H9 (cell line): ENCODE results near the gene RAB6B. TPM values are rescaled to one million over a fixed set of nuclear protein-coding genes. Genes with fewer than 3 reads are reported as not detected.

ENCODE experiments used
- DNase-seq: peaks from one replicate; pipeline ENCODE4 v3.0.0-alpha.2; 2017
- H2AFZ ChIP-seq: one replicate; pipeline ENCODE4 v1.6.1; 2013; ENCODE audit warnings: mild to moderate bottlenecking, low read length, control low read depth, moderate library complexity
- H2AK5ac ChIP-seq: 2 replicates; pipeline ENCODE4 v1.6.1; 2013; ENCODE audit warnings: low read length, control low read depth, mixed read lengths; ENCODE audit not compliant: insufficient read length
- H2BK120ac ChIP-seq: one replicate; pipeline ENCODE4 v1.6.1; 2013; ENCODE audit warnings: low read depth, mild to moderate bottlenecking, low read length, control low read depth, inconsistent platforms; ENCODE audit not compliant: poor library complexity, severe bottlenecking
- H2BK12ac ChIP-seq: 2 replicates; pipeline ENCODE4 v1.6.1; 2013; ENCODE audit warnings: low read length, control low read depth, mixed read lengths, low read depth; ENCODE audit not compliant: insufficient read length
- H2BK15ac ChIP-seq: 2 replicates; pipeline ENCODE4 v1.6.1; 2013; ENCODE audit warnings: low read depth, low read length, control low read depth
- H2BK20ac ChIP-seq: one replicate; pipeline ENCODE4 v1.6.1; 2013; ENCODE audit warnings: low read depth, mild to moderate bottlenecking, low read length, control low read depth, inconsistent platforms; ENCODE audit not compliant: poor library complexity, severe bottlenecking
- H2BK5ac ChIP-seq: 2 replicates; pipeline ENCODE4 v1.6.1; 2013; ENCODE audit warnings: low read length, control low read depth, mixed read lengths; ENCODE audit not compliant: insufficient read length
- H3K14ac ChIP-seq: 2 replicates; pipeline ENCODE4 v1.6.1; 2013; ENCODE audit warnings: low read length, control low read depth; ENCODE audit not compliant: insufficient read depth
- H3K18ac ChIP-seq: 2 replicates; pipeline ENCODE4 v1.6.1; 2013; ENCODE audit warnings: low read depth, mild to moderate bottlenecking, mixed read lengths, low read length, control low read depth; ENCODE audit not compliant: insufficient read length
- H3K23ac ChIP-seq: 2 replicates; pipeline ENCODE4 v1.6.1; 2013; ENCODE audit warnings: low read length, control low read depth, mixed read lengths, low read depth; ENCODE audit not compliant: insufficient read length
- H3K23me2 ChIP-seq: 2 replicates; pipeline ENCODE4 v1.6.1; 2013; ENCODE audit warnings: low read depth, mild to moderate bottlenecking, mixed read lengths, low read length, control low read depth; ENCODE audit not compliant: insufficient read length, poor library complexity, severe bottlenecking
- H3K27ac ChIP-seq: 2 replicates; pipeline ENCODE4 v1.5.1; 2013; ENCODE audit warnings: low read length, control low read depth, mixed read lengths, low read depth; ENCODE audit not compliant: insufficient read length
- H3K27me3 ChIP-seq: 2 replicates; pipeline ENCODE4 v1.6.1; 2013; ENCODE audit warnings: low read length, control low read depth, inconsistent platforms; ENCODE audit not compliant: insufficient read depth
- H3K4ac ChIP-seq: 2 replicates; pipeline ENCODE4 v1.6.1; 2013; ENCODE audit warnings: low read depth, mild to moderate bottlenecking, control low read depth, inconsistent platforms, low read length, moderate library complexity
- H3K4me1 ChIP-seq: 2 replicates; pipeline ENCODE4 v1.6.1; 2013; ENCODE audit warnings: low read length, control low read depth, inconsistent platforms; ENCODE audit not compliant: insufficient read depth
- H3K4me2 ChIP-seq: 2 replicates; pipeline ENCODE4 v1.6.1; 2013; ENCODE audit warnings: low read length, control low read depth, mixed read lengths; ENCODE audit not compliant: insufficient read length, insufficient read depth
- H3K56ac ChIP-seq: 2 replicates; pipeline ENCODE4 v1.6.1; 2013; ENCODE audit warnings: low read depth, mild to moderate bottlenecking, mixed read lengths, low read length, control low read depth; ENCODE audit not compliant: insufficient read length
- H3K79me1 ChIP-seq: 2 replicates; pipeline ENCODE4 v1.6.1; 2013; ENCODE audit warnings: low read depth, mild to moderate bottlenecking, moderate library complexity, low read length, control low read depth, inconsistent platforms; ENCODE audit not compliant: insufficient read depth, poor library complexity, severe bottlenecking
- H3K79me2 ChIP-seq: 2 replicates; pipeline ENCODE4 v1.6.1; 2013; ENCODE audit warnings: low read length, control low read depth, inconsistent platforms; ENCODE audit not compliant: insufficient read depth
- H3K9ac ChIP-seq: 2 replicates; pipeline ENCODE4 v1.6.1; 2013; ENCODE audit warnings: low read length, control low read depth, mixed read lengths; ENCODE audit not compliant: insufficient read length; ENCODE audit errors: extremely low read depth
- H3K9me3 ChIP-seq: one replicate; pipeline ENCODE4 v1.6.1; 2013; ENCODE audit warnings: low read depth, low read length, inconsistent platforms; ENCODE audit not compliant: control insufficient read depth
- H3T11ph ChIP-seq: one replicate; pipeline ENCODE4 v1.6.1; 2013; ENCODE audit warnings: mild to moderate bottlenecking, low read length, control low read depth, inconsistent platforms
- H4K20me1 ChIP-seq: one replicate; pipeline ENCODE4 v1.6.1; 2013; ENCODE audit not compliant: control insufficient read depth, insufficient read length, insufficient read depth
- H4K5ac ChIP-seq: 2 replicates; pipeline ENCODE4 v1.6.1; 2013; ENCODE audit warnings: low read depth, mild to moderate bottlenecking, mixed read lengths, low read length, control low read depth; ENCODE audit not compliant: insufficient read length
- H4K8ac ChIP-seq: replicated peaks from 2 replicates; pipeline ENCODE4 v1.6.1; 2013; ENCODE audit warnings: low read length, control low read depth, mixed read lengths, low read depth; ENCODE audit not compliant: insufficient read length
- H4K91ac ChIP-seq: 2 replicates; pipeline ENCODE4 v1.6.1; 2013; ENCODE audit warnings: low read depth, mild to moderate bottlenecking, moderate library complexity, mixed read lengths, low read length, control low read depth; ENCODE audit not compliant: insufficient read length
- H3K27ac Mint-ChIP-seq, 3 experiments: 2 replicates in 2 of 3; 3 replicates in 1 of 3; pipeline ENCODE4 v1.8.0; 2020 to 2021; ENCODE audit warnings: mixed read lengths in 3 of 3, mild to moderate bottlenecking in 1 of 3, moderate library complexity in 1 of 3
- H3K27me3 Mint-ChIP-seq: 2 replicates; pipeline ENCODE4 v1.8.0; 2021; ENCODE audit warnings: low read depth, mild to moderate bottlenecking, moderate library complexity, mixed read lengths
- H3K36me3 Mint-ChIP-seq, 3 experiments: 2 replicates in 2 of 3; 3 replicates in 1 of 3; pipeline ENCODE4 v1.8.0; 2020 to 2021; ENCODE audit warnings: low read depth in 3 of 3, mixed read lengths in 3 of 3; ENCODE audit not compliant: insufficient read depth in 1 of 3
- H3K4me1 Mint-ChIP-seq, 2 experiments: 2 replicates each; pipeline ENCODE4 v1.8.0; 2020; ENCODE audit warnings: mixed read lengths in 2 of 2
- H3K4me3 Mint-ChIP-seq, 2 experiments: 2 replicates in 1 of 2; 3 replicates in 1 of 2; pipeline ENCODE4 v1.8.0; 2020 to 2021; ENCODE audit warnings: mild to moderate bottlenecking in 2 of 2, mixed read lengths in 2 of 2, moderate library complexity in 1 of 2
- H3K9me3 Mint-ChIP-seq, 2 experiments: 2 replicates in 1 of 2; 3 replicates in 1 of 2; pipeline ENCODE4 v1.8.0; 2020; ENCODE audit warnings: mild to moderate bottlenecking in 2 of 2, mixed read lengths in 2 of 2, moderate library complexity in 1 of 2
- CTCF ChIP-seq: fragments of 200-600 bp; sonication (generic); conservative IDR thresholded peaks from 3 replicates; pipeline ENCODE4 v1.8.0; 2021; ENCODE audit warnings: antibody characterized with exemption, mild to moderate bottlenecking
- WGBS: extraction: QIAGEN DNeasy Blood & Tissue Kit; methylation state at CpG from one replicate; pipeline ENCODE4 v1.1.7; 2013; ENCODE audit warnings: missing lambda C conversion rate, low lambda C conversion rate, mixed read lengths; ENCODE audit not compliant: insufficient read length; ENCODE audit errors: extremely low coverage; 5-methylcytosine and 5-hydroxymethylcytosine counted together
- total RNA-seq: library from RNA; stranded (reverse); gene quantifications from 2 replicates; pipeline ENCODE4 v1.2.1, GENCODE V29; 2021

Gene RAB6B
- total RNA-seq, 1 experiment from 2014 or later, result 12.3 TPM

GRCh38 chr3:133925960-133926735, 30.5 kb upstream of the RAB6B start:
- Histone ChIP-seq H3K4me1 (no peaks in the 10 kb centered on the region), H3K23ac (no peak overlapping the region), H3K9ac (no peak overlapping the region), H3K4ac (no peak overlapping the region), H2BK5ac (no peak overlapping the region), H3K27ac (no peak overlapping the region), H4K8ac (no peak overlapping the region), H4K20me1 (no peaks in the 10 kb centered on the region), H4K91ac (no peak overlapping the region), H2BK120ac (no peak overlapping the region), H3K79me1 (no peaks in the 10 kb centered on the region), H3K27me3 (no peaks in the 10 kb centered on the region; the same call in 1 of the 2 replicates), H2BK20ac (no peak overlapping the region), H3K14ac (no peak overlapping the region), H2BK12ac (no peak overlapping the region), H3K56ac (no peak overlapping the region), H3K23me2 (peaks cover 5% of the 10 kb centered on the region), H4K5ac (no peak overlapping the region), H3K79me2 (no peaks in the 10 kb centered on the region), H3K4me2 (no peak overlapping the region), H3K18ac (no peak overlapping the region), H3K9me3 (no peaks in the 10 kb centered on the region), H2AK5ac (no peak overlapping the region), H2AFZ (no peak overlapping the region), H2BK15ac (no peak overlapping the region), H3T11ph (no peak overlapping the region)
- no peak for TF ChIP-seq CTCF
- H3K27me3 Mint-ChIP-seq, result peaks cover 33% of the 10 kb centered on the region
- H3K4me3 Mint-ChIP-seq, result no peak overlapping the region
- H3K36me3 Mint-ChIP-seq, result no peaks in the 10 kb centered on the region; a peak in 1 of 7 replicates
- H3K9me3 Mint-ChIP-seq, result peaks cover 2 to 3% of the 10 kb centered on the region in 2 experiments; a peak in 3 of 5 replicates
- no CpG with 5 or more reads among the region's 10 CpGs for WGBS
- no peak for DNase-seq
- peaks cover 15 to 16% of the 10 kb centered on the region in 2 experiments for H3K4me1 Mint-ChIP-seq
- peak overlapping the region in 1 of 3 experiments; percentile 10; a peak in 1 of 7 replicates for H3K27ac Mint-ChIP-seq
